ENCODE data around the gene CCR5.

GRCh38 chr3:46420931-46421330 is 50.2 kb downstream of the CCR5 start:
- TF ChIP-seq CTCF (IDR thresholded peaks at IDR 0.05 in 2 of 3, conservative IDR thresholded peaks at IDR 0.05 in 1 of 3; ENCODE audit: borderline replicate concordance in 1 of 3, insufficient read depth in 1 of 3, low read depth in 2 of 3, low read length in 2 of 3) (no peak), POLR2AphosphoS5 (IDR thresholded peaks at IDR 0.05; ENCODE audit: low read depth, low read length) (no peak), TCF7L2 (IDR thresholded peaks at IDR 0.05; ENCODE audit: borderline replicate concordance, extremely low read depth, insufficient read depth, insufficient read length) (no peak)

All from HCT116 (cell line).